HG03442 (cell line): ENCODE results near the gene AVEN.
"Not testable (repeated sequence)": the region's sequence is repeated elsewhere in the genome, so short reads cannot be mapped to it uniquely, and the experiment has no call there.

Experiments
- ATAC-seq: cut with Tn5 transposase; IDR thresholded peaks from one replicate; pipeline ENCODE4 v1.9.1; 2021; ENCODE audit warnings: mild to moderate bottlenecking, moderate library complexity; ENCODE audit not compliant: unreplicated experiment

The AVEN gene

DNA sequence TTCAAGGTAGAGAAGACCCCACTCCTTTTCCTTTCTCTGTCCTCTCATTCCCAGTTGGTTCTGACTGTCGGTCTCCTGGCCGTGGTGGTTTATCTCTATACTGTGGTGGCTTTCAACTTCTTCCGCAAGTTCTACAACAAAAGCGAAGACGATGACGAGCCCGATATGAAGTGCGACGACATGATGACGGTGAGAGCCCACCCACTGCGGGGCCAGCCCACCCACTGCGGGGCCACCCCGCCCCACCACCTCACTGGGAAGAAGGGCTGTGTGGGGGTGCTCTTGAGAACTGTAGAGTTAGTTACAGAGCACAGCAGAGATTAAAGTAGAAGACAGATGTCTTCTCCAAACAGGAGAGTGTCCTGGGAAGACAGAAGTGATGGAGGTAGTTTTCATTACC, 181.3 kb downstream of the AVEN start:
- no peak for ATAC-seq

DNA sequence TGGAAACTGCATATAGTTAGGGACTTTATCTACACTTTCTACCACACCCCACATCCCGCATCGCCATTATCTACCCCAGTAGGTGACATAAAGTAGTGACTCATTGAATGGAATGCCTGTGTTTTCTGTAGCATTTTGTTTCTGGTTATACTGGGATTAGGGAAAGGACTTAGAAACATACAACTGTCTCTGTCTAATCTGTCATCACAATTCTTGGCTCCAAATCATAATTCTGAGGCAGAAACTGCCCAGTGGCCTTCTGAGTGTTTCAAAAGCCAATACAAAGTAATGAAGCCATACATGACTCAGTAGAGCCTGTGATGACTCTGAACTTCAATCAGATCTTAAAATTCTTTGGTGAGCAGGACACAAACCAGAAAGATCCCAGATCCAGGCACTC, 186.4 kb downstream of the AVEN start:
- ATAC-seq = no peak

DNA sequence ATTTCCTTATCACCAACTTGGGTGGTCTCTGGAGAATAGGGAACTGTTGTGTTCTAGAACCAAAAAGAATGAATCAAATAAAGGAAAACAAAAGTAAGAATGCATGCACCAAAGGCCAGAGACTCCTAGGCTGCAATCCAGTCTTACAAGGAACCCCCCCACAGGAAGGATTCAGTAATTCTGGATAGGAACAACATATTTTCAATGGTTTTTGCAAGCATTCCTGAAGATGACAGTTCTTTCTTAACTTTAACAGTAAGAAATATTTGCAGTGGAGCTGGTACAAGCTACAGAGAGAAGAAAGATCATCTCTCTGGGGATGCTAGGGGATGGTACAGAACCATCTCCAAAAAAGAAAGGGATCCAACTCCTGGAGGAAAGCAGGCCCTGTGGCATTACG, 186.9 kb downstream of the AVEN start:
- ATAC-seq = no peak

DNA sequence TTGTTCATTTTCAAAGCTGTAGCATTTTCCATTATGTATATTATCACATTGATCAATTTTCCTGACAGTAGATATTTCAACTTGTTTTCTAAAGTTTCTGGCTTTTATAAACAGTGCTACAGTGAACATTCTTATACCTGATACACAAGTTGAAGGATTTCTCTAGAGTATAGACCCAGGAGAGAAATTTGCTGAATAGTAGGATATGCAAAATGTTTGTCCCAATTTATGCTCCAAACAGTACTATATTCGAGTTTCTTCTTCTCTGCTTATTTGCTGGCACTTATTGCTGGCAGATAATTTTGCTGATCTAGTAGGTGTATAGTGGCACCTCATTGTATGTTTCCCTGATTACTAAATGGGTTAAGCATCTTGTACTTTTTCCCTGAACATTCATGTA, 187.9 kb downstream of the AVEN start:
- no peak for ATAC-seq

DNA sequence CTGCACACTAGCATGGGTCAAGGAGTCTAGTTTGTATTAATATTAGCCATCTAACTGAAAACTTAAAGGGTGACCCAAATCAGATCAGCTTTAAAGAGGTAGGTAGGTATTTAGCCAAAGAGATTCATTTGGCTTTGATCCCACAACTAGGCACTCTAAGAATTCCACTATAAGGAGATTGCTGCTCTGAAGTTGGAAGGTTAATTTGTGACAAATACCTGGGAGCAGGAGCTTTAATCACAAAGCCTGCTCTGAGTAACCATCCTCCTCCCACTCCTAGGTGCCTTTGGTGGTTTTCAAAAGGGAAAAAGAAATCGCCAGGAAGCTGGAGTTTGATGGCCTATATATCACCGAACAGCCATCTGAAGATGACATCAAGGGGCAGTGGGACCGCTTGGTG, 191.0 kb downstream of the AVEN start:
- no peak for ATAC-seq

DNA sequence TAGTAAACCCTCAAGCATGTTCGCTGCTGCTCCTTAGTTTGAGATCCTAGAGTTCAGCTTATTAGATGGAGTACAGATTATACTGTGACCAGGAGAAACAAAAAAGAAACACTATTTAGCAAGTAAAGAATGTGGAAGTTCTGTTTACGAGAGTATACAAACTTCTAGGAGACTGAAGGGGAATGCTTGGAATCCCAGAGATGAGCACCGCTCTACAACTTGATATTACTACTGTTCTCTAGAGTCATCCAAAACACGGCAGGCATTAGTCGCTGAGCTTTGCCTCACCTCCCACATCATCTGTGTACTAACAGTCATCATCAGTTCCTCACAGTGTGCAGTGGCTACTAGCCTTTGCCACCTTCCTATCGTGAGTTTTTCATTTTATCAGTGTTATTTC, 192.1 kb downstream of the AVEN start:
- no peak for ATAC-seq

DNA sequence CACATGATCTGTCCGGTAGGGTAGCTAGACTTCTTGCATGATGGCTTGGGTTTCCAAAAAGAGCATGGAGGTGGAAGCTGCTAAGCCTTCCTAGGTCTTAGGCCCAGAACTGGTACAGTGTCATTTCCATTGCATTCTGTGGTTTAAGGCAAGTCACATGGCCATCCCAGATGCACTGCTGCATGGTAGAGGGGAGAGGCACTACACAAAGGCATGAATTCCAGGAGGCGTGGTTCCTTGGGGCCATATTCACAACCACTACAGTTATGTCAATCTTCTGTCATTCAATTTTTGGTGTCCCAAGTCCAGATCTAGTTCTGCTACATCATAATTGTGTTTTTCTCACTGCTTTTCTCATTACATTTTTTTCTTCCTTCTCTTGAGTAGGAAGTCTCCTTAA, 192.9 kb downstream of the AVEN start:
- ATAC-seq = no peak

DNA sequence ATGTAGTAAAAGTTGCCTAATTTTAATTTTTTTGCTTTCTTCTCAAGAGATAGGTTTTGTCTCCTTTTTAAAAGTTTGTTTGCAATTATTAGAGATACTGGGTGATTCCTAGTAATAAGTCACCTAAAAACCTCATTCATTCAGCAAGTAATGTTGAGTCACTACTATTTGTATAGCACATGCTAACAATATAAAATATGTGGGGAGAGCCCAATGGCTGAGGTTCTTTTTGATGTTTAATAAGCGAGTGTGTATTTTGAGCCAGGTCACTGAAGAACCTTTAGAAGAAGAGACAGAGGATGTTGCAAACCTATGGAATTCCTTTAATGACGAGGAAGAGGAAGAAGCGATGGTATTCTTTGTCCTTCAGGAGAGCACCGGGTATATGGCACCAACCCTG, 194.4 kb downstream of the AVEN start:
- no peak for ATAC-seq

DNA sequence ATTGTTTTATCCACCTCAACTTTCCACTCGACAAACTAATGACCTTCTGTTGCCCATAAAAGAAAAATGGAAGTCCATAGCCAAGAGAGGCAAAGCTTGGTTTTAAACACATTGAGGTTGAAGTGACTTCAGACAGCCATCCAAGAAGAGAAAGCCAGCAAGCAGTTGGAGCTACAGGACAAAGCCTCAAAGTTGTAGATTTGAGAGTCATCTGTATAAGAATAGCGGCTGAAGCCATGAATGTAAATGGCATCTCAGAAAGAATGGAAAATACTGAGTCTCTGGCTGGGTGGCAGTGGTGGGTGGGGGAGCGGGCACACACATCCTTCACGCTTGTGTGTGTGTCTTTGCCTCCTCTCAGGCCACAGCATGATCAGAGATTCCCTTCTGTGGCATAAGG, 194.8 kb downstream of the AVEN start:
- no peak for ATAC-seq

DNA sequence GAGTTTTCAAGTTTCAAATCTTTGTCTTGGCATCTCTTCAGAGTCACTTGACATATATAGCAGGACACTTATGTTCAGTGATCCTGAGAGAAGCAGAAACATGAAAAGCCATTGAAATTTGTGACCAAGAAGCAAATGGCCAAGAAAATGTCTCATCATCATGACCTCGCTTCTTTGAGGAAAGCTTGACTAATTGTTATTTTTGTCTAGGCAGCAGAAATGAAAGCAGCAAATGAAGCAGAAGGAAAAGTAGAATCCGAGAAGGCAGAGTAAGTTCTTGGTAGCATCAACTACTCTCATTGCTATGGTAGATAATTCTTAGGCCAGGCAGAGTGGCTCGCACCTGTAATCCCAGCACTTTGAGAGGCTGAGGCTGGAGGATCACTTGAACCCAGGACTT, 198.4 kb downstream of the AVEN start:
- ATAC-seq = no peak

DNA sequence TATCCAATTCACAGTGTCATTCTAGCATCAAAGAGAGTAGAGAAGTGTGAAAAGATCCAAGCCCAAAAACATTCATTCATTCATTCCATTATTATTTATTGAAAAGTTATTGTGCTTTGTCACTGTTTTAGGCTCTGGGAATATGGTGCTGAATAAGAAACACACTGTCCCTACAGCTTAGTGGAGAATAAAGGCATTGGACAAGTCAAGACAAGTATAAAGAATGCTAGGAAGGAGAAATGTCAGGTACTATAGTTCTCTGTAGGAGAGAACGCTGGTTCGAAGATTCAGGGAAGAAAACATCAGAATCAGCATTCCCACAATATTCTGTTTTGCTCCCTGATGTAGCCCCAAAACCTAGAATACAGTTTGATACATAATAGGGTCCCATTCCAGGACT, 199.5 kb downstream of the AVEN start:
- ATAC-seq = no peak

DNA sequence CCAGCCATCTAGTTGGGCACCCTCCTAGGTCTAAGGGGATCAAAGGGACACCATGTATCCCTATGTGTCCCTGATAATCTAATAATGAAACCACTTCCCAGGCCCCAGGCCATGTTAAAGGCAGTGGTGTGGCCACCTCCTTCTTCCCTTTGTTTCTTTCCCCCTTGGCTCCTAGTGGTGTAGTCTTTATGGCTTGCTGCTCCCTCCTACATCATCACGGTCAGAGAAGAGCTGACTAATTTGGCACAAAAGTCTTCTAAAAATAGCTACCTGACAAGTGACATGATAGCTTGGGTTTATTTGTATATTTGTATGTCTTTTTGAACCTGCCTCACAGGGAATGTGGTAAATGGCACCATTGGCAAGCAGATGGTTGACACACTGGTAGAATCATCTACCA, 201.7 kb downstream of the AVEN start:
- ATAC-seq = no peak

DNA sequence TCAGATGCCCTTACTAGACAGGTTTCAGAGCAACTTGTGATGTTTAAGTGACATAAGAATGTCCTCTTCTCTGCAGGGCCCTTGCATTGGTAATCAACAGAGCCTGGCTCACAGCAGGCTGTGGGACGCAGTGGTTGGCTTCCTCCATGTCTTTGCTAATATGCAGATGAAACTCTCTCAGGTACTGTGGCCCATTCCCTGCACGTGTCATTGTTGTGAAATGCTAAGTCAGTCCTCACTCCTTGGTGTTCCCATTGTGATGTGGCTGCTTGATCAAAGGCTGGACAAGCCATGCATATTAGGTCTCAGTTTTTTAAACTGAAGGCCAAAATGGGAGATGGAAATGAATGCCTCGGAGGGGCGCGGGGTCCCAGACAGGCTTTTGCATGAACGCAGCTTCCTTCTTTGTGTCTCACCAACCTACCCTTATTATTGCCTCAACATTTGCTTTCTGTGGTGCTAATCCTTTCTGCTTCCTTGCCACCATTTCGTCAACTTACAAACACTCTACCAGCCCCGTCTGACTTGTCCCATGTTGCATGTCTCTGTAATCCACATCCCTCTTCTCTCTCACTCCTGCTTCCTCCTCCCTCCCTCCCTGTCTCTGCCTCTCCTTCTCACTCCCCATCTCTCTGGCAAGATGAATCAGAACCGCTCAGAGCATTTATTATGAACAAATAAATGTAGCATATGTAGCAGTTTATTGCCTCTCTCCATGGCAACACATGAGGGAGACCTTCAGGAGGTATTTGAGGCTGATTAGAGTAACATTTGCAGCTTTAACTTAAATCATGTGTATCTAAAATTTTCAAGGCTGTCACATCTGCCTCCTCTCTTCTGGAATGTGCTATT, 203.9 kb downstream of the AVEN start:
- no peak for ATAC-seq

DNA sequence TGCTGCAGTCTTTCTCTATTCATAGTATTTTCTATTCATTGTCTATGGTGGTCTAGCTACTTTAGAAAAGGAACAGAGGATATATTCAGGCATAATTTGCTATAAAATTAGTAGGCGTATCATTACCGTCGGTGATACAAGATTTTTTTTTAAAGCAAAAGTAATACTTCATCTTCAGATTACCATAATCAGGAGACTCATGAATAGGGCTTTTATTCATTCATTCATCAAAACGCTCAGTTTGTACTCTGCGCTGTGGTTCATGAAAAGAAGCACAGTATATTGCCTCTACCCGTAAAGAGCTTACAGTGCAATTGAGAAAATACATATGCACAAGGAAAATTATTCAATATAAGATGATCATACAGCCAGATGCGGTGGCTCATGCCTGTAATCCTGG, 207.4 kb downstream of the AVEN start:
- ATAC-seq = no peak

DNA sequence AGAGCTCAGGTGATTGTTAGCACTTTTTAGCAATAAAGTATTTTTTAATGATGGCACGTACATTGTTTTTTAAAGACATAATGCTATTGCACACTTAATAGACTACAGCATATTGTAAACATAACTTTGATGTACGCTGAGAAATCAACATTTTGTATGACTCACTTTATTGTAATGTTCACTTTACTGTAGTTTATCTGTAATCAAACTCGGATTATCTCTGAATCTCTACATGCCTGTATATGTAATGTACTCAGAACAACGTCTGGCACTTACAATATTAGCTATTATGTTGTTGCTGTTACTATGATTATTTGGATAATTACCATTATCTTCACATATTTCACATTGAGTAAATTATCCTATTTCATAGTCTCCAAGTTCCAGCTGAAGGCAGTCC, 208.7 kb downstream of the AVEN start:
- ATAC-seq = no peak

DNA sequence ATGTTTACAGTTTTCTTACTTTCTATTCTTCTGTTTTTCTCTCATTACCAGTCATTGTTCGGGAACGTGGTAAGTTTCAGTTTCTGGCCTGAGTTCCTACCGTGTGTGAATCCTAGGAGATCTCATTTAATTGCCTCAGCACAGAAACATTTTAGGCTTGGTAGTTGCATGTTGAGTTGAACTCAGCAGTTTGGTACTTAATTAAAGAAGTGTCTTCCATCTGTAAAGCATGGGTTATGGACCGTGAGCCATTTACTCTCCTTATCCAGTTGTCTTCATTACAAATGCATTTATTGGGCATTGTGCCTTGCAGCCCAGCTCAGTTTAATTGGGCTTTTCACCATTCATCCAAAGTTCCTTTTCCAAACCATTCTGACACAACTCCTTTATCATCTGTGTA, 212.8 kb downstream of the AVEN start:
- no peak for ATAC-seq

DNA sequence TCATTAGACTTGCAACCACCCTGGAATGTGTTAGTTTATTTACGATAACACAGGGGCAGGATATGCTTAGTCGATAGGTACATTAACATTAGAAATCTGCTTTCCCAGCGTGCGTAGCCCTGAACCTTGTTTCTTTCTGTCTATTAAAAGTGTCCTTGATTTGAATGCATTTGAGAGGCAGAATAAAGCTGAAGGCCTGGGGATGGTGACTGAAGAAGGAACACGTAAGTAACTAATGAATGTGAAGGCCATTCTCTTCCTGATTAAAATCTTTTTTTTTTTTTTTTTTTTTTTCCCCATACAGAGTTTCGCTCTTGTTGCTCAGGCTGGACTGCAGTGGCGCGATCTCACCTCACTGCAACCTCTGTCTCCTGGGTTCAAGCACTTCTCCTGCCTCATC, 213.6 kb downstream of the AVEN start:
- ATAC-seq = no peak

DNA sequence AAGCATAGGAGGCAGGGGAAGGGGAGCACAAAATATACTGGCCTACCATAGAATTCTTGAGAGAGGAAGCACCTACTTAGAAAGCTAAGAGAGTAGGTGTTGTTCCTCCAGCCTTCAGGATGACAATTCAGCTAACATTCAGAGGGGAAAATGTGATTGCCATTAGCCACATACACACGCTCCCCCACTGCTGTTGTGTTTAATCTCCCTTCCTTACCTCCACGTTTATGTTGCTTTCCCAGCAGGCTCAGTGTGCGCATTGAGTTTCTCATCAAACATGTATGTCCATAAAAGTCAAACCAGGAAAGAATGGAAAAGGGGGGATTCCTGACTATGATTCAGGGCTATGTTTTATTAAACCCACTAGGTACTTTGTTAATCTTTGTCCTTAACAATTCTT, 215.9 kb downstream of the AVEN start:
- ATAC-seq = no peak

DNA sequence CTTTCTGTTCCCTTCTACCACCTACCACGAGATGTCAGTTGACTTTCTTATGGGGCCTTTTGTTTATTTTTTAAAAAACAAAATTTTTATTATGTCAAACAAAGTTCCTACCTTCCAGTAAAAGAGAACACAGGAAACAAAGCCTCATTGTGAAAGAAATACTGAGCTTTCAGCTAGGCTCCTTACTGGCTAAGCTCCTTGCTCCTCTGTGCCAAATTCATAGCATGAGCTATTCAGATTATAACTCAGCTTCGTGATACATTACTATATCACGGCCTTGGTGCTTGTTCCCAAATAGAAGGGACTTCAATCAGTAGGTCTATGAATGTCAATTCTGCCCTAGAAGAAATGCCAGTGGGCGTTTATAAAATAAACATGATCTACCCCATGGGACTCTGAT, 216.5 kb downstream of the AVEN start:
- no peak for ATAC-seq

DNA sequence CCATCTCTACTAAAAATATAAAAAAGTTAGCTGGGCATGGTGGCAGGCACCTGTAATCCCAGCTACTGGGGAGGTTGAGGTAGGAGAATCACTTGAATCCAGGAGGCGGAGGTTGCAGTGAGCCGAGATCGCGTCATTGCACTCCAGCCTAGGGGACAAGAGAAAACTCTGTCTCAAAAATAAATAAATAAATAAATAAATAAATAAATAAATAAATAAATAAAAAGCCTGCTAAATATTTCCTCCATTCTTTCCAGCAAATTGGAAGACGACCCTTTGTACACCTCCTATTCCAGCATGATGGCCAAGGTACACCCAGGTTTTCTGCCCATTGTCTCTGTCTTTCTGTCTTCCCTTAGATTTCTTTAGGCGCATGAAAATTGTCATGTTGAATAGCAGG, 219.5 kb downstream of the AVEN start:
- not testable (repeated sequence) for ATAC-seq
